ENCODE results near the gene ERO1B.
"Not testable (repeated sequence)": the region's sequence is repeated elsewhere in the genome, so short reads cannot be mapped to it uniquely, and the experiment has no call there.

The ERO1B gene

GRCh38 chr1:236281654-236282424 lies at the start of gene ERO1B:
ERO1B (minus strand) TSS chr1:236281958; CDS start chr1:236281783, 175 bp downstream.
- DNase-seq (ENCODE audit: low read depth, low spot score) = peak; percentile 95

- not testable (repeated sequence) for DNase-seq (ENCODE audit: low read depth, low spot score)
Measured at GRCh38 chr1:236331412-236331811, 49.7 kb upstream of the ERO1B start.

- DNase-seq (ENCODE audit: low read depth, low spot score) = no peak
Measured at GRCh38 chr1:236326432-236326831, 44.7 kb upstream of the ERO1B start.

- no peak for DNase-seq (ENCODE audit: low read depth, low spot score)
Measured at GRCh38 chr1:236325567-236325966, 43.8 kb upstream of the ERO1B start.

GRCh38 chr1:236323819-236324411 lies 42.2 kb upstream of the ERO1B start:
- DNase-seq (ENCODE audit: low read depth, low spot score) = no peak

GRCh38 chr1:236322566-236323409 lies 41.0 kb upstream of the ERO1B start:
- DNase-seq (ENCODE audit: low read depth, low spot score) = no peak

GRCh38 chr1:236321101-236321500 lies 39.3 kb upstream of the ERO1B start:
- no peak for DNase-seq (ENCODE audit: low read depth, low spot score)

- DNase-seq (ENCODE audit: low read depth, low spot score) = no peak
Measured at GRCh38 chr1:236320671-236321070, 38.9 kb upstream of the ERO1B start.

GRCh38 chr1:236320214-236320613 lies 38.5 kb upstream of the ERO1B start:
- DNase-seq (ENCODE audit: low read depth, low spot score) = no peak

- no peak for DNase-seq (ENCODE audit: low read depth, low spot score)
Measured at GRCh38 chr1:236316437-236316836, 34.7 kb upstream of the ERO1B start.

GRCh38 chr1:236315518-236315917 lies 33.8 kb upstream of the ERO1B start:
- DNase-seq (ENCODE audit: low read depth, low spot score) = no peak

GRCh38 chr1:236315092-236315491 lies 33.3 kb upstream of the ERO1B start:
- DNase-seq (ENCODE audit: low read depth, low spot score) = no peak

GRCh38 chr1:236314050-236314449 lies 32.3 kb upstream of the ERO1B start:
- DNase-seq (ENCODE audit: low read depth, low spot score) = not testable (repeated sequence)

GRCh38 chr1:236313427-236313826 lies 31.7 kb upstream of the ERO1B start:
- no peak for DNase-seq (ENCODE audit: low read depth, low spot score)

- no peak for DNase-seq (ENCODE audit: low read depth, low spot score)
Measured at GRCh38 chr1:236311040-236311439, 29.3 kb upstream of the ERO1B start.

- no peak for DNase-seq (ENCODE audit: low read depth, low spot score)
Measured at GRCh38 chr1:236308827-236309226, 27.1 kb upstream of the ERO1B start.

GRCh38 chr1:236307435-236307834 lies 25.7 kb upstream of the ERO1B start:
- DNase-seq (ENCODE audit: low read depth, low spot score) = no peak

GRCh38 chr1:236304682-236305081 lies 22.9 kb upstream of the ERO1B start:
- no peak for DNase-seq (ENCODE audit: low read depth, low spot score)

GRCh38 chr1:236303675-236304074 lies 21.9 kb upstream of the ERO1B start:
- DNase-seq (ENCODE audit: low read depth, low spot score) = no peak

GRCh38 chr1:236302941-236303340 lies 21.2 kb upstream of the ERO1B start:
- no peak for DNase-seq (ENCODE audit: low read depth, low spot score)

- no peak for DNase-seq (ENCODE audit: low read depth, low spot score)
Measured at GRCh38 chr1:236301958-236302335, 20.2 kb upstream of the ERO1B start.

Data from ELF-1 (cell line).